NCI-H1417 treated with DMSO at 0.1 percent for 48 hours (cell line): ENCODE results near the gene EEFSEC.

Experiments used
- DNase-seq: peaks from one replicate; lab custom pipeline; 2025; lab: John Stamatoyannopoulos, UW

Gene EEFSEC

DNA sequence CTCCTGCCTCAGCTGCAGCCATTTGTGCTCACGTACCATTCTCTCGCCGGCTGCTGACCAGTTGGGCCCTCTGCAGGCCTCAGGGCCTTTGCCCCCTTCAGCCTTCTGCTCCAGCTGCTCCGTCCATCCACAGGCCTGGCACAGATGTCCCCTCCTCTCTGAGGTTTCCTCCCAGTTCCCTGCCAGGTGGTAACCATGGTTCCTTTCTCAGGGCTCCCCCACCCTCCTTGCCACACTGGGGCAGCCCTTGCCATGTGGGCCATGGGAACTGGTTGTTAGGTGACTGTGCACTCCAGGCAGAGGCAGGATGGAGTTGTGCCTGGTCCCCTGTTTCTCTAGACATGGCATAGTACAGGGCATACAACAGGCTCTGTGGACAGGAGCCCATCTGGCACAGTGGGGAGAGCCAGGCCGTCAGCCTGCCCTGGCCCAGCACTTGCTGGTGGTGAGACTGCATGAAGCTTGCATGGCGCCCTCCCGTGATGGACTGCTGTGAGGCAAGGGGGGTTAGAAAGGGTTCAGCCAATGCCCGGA lies 164.5 kb downstream of the EEFSEC start:
- DNase-seq = no peak

GRCh38 chr3:128318275-128318941 lies 165.1 kb downstream of the EEFSEC start:
- DNase-seq = no peak

DNA sequence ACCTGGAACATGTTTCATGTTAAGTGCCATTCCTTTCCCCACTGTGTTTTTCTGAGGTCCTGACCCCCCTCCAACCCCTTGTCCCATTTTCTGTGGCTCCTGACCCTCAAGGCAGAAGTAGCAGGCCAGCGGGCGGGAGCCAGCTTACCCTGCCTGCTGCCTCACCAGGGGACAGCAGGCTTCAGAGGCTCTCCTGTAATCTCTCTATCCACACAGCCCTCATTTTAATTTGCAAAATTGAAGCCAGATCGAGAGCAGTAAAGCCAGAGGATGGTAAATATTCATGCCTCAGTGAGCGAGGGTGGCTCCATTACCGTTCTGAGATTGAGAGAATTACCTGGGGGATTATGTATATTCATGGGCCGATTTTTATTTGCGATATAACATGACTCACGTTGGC lies 165.8 kb downstream of the EEFSEC start:
- DNase-seq = no peak

DNA sequence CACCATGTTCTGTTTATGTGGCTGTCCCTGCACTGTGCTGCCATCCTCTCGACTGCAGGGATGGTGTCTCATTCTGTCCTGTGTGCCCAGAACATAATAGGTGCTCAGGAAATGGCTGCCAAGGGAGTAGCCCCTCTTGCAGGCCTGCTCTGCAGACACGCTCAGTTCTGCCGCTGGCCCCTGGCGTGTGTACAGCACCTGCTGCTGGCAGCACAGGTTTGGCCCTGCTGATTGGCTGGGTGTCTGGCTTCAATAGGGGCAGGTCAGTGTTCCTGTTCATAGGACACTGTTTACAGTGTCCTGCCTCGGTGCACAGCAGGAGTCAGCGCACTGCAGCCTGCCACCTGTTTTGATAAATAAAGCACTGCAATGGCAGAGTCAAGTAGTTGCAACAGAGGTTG lies 166.5 kb downstream of the EEFSEC start:
- DNase-seq = no peak

GRCh38 chr3:128320551-128321340 lies 167.5 kb downstream of the EEFSEC start:
- no peak for DNase-seq

GRCh38 chr3:128321418-128321817 lies 168.1 kb downstream of the EEFSEC start:
- DNase-seq = no peak

DNA sequence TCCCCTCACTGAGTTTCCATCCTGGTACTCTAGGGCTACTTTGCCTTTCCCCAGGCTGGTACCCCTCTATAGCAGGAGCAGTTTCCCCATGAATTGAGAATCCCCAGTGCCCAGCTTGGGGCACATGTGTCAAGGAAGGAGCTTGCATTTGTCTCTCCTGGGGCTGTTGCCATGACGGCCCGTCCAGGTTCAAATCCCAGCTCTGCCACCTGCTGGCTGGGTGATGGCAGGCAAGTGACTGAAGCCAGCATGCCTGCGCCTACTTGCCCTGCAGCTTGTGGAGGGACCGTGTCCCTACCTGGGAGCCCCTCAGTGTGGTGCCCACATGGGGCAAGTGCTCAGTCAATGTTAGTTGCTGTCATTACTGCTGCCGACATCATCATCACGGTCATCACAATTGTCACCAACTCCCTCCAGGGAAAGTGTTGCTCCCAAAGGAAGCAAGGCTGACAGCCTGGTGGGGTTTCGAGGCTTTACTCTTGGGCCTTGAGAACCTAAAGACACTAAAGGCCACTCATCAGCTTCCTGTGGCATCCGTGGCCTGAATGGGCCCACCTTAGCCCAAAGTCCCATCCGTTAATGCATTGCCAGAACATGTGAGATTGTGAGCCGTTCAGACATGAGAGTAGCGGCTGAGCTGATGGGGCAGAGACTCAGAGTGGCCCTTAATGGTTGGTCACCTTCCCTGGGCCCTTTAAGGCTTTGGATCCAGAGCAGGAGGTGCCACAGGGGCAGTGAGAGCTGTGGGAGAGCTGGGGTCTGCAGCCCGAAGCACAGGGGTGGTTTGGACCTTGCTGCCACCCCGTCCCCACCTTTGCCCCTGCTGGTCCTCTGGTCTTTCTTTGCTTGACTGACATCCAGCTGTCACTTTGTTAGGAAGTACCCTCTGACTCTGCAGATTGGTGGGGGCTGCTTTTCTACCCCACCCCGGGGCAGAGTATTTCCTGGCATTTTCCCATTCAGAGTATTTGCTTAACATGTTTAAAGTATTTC lies 169.0 kb downstream of the EEFSEC start:
- DNase-seq = no peak

GRCh38 chr3:128323206-128324081 lies 170.2 kb downstream of the EEFSEC start:
- DNase-seq = no peak

- no peak for DNase-seq
Observed at GRCh38 chr3:128324911-128325592, 171.8 kb downstream of the EEFSEC start.

DNA sequence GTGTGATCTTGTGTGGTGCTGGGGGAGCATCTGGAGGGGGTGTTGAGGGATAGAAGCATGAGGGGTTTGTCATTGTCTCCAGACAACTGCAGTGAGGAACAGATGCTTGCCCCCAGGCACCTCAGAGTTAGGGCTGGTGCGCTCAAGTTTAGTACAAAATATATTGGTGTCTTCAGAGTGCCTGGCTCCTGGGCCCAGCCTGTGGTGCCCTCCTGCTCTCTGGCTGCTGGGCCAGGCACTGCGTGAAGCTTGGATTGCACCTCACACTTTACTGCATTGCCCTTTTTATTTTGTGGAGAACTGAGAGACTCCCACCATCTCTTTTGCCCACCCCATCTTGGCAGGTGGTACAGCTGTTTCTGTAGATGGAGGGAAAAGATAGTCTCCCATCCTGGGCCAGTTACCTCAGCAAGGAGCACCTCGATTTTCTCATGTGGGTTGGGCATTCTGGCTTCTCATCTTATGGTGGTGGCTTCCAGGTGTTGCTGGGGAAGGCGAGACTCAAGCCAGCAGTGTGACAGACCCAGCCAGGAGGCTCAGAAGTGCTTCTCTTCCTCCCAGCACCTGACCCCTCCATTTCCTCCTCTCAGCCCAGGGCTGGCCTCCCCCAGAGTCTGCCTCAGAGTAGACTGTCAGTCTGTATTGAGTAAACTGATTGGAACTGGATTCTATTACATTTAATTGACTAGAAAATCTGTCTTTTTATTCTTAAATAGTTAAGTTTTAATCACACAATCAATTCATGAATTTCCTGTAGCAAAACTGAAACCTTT lies 173.0 kb downstream of the EEFSEC start:
- no peak for DNase-seq

GRCh38 chr3:128327606-128328031 lies 174.3 kb downstream of the EEFSEC start:
- DNase-seq = no peak

DNA sequence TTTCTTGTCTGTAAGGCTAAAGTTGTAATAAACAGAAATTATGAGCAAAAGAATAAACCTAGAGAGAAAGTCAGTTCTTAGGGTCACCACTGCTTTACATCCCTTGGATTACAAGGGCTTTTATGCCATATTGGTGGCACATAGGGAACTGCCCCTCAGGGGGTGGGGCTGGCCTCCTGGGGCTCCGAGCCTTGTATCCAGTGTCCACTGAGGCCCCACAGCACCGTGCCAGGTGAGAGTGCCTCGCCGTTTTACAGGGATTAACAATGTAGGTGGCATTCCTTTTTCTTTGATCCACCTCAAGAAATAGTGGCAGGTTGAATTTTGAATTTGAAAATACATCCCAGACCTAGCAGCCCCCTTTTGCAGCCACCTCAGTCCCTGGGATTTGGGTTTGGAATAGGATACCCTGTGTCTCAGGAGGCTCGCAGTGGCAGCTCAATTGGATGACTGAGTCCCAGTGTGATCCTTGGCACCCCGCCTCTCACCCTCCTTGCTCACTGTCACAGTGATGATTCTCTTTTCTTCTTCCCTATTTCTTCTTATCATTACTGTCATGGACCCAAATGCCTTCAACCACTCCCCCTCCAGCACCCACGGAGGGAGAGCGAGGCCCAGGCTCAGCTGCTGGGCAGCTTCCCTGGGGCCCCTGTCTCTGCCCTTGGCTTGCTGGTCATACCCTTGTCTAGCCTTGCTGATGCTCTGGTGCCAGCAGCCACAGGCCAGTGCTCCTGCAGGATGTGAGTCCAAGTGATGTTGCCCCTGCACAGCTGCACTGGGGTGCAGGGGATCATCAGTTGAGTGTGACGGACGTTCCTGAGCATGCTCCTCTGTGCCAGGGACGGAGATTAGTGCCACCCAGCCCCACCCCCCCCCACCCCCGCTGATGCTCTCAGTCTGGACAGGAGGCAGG lies 175.5 kb downstream of the EEFSEC start:
- no peak for DNase-seq

DNA sequence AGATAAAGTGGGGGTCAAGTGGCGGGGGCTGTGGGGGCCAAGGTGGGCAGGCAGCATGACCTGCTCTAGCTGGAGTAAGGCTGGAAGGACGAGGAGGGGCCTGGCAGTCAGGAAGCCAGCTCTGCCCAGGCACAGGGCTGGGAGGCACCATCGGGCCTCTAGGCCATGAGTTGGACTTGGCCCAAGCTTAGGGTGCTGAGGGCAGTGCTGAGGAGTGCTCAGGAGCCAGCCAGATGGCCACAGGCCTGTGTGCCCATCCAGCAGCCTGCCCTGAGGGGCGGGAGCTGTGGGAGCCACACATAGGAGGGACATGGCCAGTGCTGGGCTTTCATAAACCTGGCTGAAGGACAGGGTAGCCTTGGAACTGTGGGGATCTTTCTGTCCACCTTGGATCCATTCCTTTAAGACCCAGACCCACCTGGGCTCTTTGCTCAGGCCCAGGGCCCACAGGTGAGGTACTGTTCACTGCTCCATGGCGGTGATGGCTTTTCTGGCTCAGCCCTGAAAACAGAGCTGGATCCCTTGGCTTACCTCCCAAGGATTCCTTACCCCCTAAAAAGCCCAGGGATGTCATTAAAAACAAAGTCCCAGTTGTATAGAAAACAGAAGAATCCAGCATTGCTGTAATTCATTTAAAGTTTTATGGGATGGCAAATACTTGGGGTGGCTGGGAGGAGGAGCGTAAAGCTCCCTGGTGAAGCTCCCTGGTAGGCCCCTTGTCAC lies 176.4 kb downstream of the EEFSEC start:
- DNase-seq = no peak

DNA sequence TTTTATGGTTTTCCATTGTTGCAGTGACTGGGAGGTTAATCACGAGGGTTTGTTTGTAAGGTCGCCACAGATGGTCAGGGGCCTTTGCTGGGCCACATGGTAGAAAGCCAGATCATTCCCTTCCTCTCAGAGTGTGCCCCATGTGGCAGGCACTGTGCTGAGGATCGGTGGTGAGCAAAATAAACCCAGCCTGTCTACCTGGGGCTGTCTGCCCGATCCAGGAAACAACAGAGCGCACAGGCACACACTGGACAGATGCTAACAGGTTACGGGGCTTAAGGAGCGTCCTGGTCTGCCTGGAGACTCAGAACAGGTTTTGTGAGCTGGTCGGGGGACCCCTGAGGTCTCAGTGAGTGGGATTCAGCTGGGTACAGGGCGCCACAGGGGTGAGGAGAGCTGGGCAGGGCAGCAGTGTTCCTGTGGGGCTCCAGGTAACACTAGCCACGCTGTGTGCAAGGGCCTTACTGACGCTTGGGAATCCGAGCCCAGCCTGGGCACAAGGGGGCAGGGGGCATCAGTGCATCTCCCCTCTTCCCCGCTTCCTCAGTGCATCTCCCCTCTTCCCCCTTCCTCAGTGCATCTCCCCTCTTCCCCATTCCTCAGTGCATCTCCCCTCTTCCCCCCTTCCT lies 177.0 kb downstream of the EEFSEC start:
- DNase-seq = no peak

GRCh38 chr3:128334086-128334645 lies 180.9 kb downstream of the EEFSEC start:
- no peak for DNase-seq

DNA sequence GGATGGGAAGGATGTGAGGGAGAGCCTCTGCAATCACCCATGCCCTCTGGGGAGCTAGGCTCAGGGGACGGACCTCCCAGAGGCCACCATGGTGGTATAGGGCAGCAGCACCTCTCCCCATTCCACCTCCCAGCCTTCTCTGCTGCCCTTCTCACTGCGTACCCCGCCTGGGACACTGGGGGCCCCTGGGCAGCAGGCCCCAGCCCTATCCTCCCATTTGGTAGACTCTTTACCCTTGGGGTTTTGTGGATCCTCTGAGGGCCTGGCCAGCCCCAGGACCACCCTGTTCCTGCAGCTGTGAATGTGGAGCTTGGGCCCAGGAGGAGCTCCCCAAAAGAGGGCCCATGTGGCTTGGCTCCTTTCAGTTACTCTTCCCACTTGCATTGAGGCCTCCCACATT lies 181.5 kb downstream of the EEFSEC start:
- no peak for DNase-seq

DNA sequence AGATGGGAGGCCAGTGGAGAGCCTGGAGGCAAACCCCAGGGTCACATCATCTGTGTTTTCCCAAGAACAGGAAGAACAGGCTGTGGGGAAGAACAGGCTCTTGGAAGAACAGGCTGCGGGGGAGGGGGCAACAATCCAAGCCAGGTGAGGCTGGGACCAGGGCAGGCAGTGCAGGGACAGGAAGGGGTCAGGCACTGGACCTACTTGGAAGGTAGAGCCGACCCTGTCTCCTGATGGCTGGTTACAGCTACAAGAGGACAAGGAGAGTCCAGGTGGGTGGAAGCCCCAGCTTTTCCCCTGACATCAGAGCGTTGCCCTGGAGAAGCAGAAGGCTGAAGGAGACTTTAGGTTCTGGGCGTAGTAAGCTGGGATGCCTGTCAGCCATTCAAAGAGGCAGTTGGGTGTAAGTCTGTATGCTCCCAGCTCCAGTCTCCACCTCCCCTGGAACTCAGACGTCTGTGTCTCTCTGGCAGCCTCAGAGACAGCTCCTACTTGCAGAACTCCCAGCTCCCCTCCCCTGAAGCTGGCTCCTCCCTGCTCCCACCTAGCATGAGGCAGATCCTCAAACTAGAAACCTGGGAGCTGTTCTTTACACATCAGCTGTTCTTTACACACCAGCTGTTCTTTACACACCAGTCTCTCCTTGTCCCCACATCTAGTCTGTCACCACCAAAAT lies 182.5 kb downstream of the EEFSEC start:
- no peak for DNase-seq
